ENCODE data around the gene UQCRH. TPM values are rescaled to one million over a fixed set of nuclear protein-coding genes. Genes with fewer than 3 reads are reported as not detected.
A peak's percentile ranks its signal among the peaks of the same experiment; 100 is the strongest.

Gene UQCRH
- total RNA-seq, 1 experiment from 2014 or later, result 508 TPM

- Histone ChIP-seq H3T11ph (ENCODE audit: low read length) (no peak overlapping the region), H3K23me2 (ENCODE audit: insufficient read length, low read depth, low read length, poor library complexity, severe bottlenecking) (no peaks in the 10 kb centered on the region), H2BK5ac (ENCODE audit: insufficient read length, low read length) (no peak overlapping the region), H3K9me3 (ENCODE audit: control insufficient read depth, low read depth, low read length) (no peaks in the 10 kb centered on the region), H3K79me2 (ENCODE audit: insufficient read depth, low read length) (no peaks in the 10 kb centered on the region), H3K9ac (ENCODE audit: extremely low read depth, insufficient read length, low read length) (no peak overlapping the region), H3K4ac (ENCODE audit: low read depth, low read length) (no peak overlapping the region), H4K20me1 (ENCODE audit: control insufficient read depth, insufficient read depth, insufficient read length) (no peaks in the 10 kb centered on the region), H3K27me3 (ENCODE audit: insufficient read depth, low read length) (no peaks in the 10 kb centered on the region), H4K91ac (ENCODE audit: insufficient read length, low read depth, low read length) (peak overlapping the region; percentile 19), H2BK20ac (ENCODE audit: low read depth, low read length, poor library complexity, severe bottlenecking) (no peak overlapping the region), H3K4me2 (ENCODE audit: insufficient read depth, insufficient read length, low read length) (no peak overlapping the region), H2BK15ac (ENCODE audit: low read depth, low read length) (no peak overlapping the region), H3K4me1 (ENCODE audit: insufficient read depth, low read length) (no peaks in the 10 kb centered on the region), H4K8ac (replicated peaks; ENCODE audit: insufficient read length, low read depth, low read length) (no peak overlapping the region), H3K23ac (ENCODE audit: insufficient read length, low read depth, low read length) (no peak overlapping the region), H3K56ac (ENCODE audit: insufficient read length, low read depth, low read length) (no peak overlapping the region), H3K27ac (ENCODE audit: insufficient read length, low read depth, low read length) (no peak overlapping the region), H2AFZ (ENCODE audit: low read length) (no peak overlapping the region), H3K18ac (ENCODE audit: insufficient read length, low read depth, low read length) (no peak overlapping the region), H2AK5ac (ENCODE audit: insufficient read length, low read length) (no peak overlapping the region), H3K14ac (ENCODE audit: insufficient read depth, low read length) (no peak overlapping the region), H3K79me1 (ENCODE audit: insufficient read depth, low read depth, low read length, poor library complexity, severe bottlenecking) (no peaks in the 10 kb centered on the region), H2BK12ac (ENCODE audit: insufficient read length, low read depth, low read length) (no peak overlapping the region), H4K5ac (ENCODE audit: insufficient read length, low read depth, low read length) (no peak overlapping the region), H2BK120ac (ENCODE audit: low read depth, low read length, poor library complexity, severe bottlenecking) (no peak overlapping the region)
- peaks cover 23 to 66% (median 64%) of the 10 kb centered on the region in 3 experiments; a peak in 6 of 7 replicates for H3K36me3 Mint-ChIP-seq (ENCODE audit: insufficient read depth in 1 of 3, low read depth in 3 of 3)
- H3K4me3 Mint-ChIP-seq, result no peak overlapping the region; a peak in 1 of 5 replicates
- no peak for TF ChIP-seq CTCF (conservative IDR thresholded peaks at IDR 0.05)
- H3K27ac Mint-ChIP-seq, result peak overlapping the region; percentile 68 to 85 (median 73); a peak in 6 of 7 replicates
- no peaks in the 10 kb centered on the region for H3K9me3 Mint-ChIP-seq
- H3K4me1 Mint-ChIP-seq, result peaks cover 0 to 13% of the 10 kb centered on the region in 2 experiments; a peak in 2 of 4 replicates
- no peaks in the 10 kb centered on the region; the same call in 1 of the 2 replicates for H3K27me3 Mint-ChIP-seq (ENCODE audit: low read depth)
- no CpG with 5 or more reads among the region's 3 CpGs for WGBS (ENCODE audit: extremely low coverage, insufficient read length, low lambda C conversion rate)
- DNase-seq, result no peak
These were observed 18.6 kb upstream of the UQCRH start for GRCh38 chr1:46284597-46285564.
